Measurements from ENCODE around the gene ANXA11.
"Not testable (repeated sequence)": the region's sequence is repeated elsewhere in the genome, so short reads cannot be mapped to it uniquely, and the experiment has no call there.

- not testable (repeated sequence) for TF ChIP-seq CTCF (IDR thresholded peaks at IDR 0.05; ENCODE audit: low read depth, low read length); MYC (IDR thresholded peaks at IDR 0.05; ENCODE audit: low read depth, low read length); POLR2A (IDR thresholded peaks at IDR 0.05; ENCODE audit: extremely low read depth, insufficient read length); MAX (IDR thresholded peaks at IDR 0.05; ENCODE audit: low read depth, low read length)
Observed at GRCh38 chr10:80244371-80244770, 39.0 kb upstream of the ANXA11 start.
